ENCODE measurements around the gene CACNA1S. TPM values are rescaled to one million over a fixed set of nuclear protein-coding genes. Genes with fewer than 3 reads are reported as not detected.
A peak's percentile ranks its signal among the peaks of the same experiment; 100 is the strongest.

CACNA1S gene
- total and polyA plus RNA-seq, 2 donors (not counting 1 experiment from before 2014, with no cell fraction given): not detected

DNA sequence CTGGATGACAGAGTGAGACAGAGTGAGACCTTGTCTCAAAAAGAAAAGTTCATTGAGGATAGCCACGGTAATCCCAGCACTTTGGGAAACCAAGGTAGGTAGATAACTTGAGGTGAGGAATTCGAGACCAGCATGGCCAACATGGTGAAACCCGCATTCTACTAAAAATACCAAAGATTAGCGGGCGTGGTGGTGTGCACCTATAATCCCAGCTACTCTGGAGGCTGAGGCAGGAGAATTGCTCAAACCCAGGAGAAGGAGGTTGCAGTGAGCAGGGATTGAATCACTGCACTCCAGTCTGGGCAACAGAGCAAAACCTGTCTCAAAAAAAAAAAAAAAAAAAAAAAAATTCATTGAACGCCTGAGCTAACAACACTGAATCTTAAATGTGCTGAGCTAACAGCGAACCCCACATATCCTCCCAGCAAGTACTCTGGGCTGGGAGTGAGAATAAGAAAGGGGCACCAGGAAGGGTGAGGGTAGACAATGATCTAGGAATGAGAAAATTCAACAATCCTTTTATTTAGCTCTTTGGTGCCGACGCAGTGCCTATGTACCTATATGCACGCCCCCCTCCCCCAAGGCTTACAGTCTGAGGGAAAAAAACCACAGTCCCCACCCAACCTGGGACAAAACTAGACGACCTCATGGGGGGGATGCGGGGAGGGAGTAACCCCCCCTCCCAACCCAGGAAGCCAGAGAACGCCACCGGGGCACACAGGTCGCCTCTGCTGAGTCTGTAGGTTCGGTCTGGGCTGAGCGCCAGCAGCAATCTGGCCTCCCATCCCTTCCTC lies 1.4 kb upstream of the CACNA1S start:
- peak overlapping the region; percentile 31 to 77 (median 58) for H3K4me3 ChIP-seq (ENCODE audit: control extremely low read depth in 1 of 5, extremely low read depth in 1 of 5, insufficient read depth in 1 of 5, low read depth in 2 of 5, low read length in 4 of 5)
- H3K36me3 ChIP-seq (replicated peaks in 1 of 2; ENCODE audit: control extremely low read depth in 1 of 2, control insufficient read depth in 1 of 2, extremely low read depth in 1 of 2, insufficient read depth in 2 of 2, low read length in 1 of 2): no peaks in the 10 kb centered on the region
- peaks cover 0 to 5% (median 0%) of the 10 kb centered on the region in 3 donors for H3K9me3 ChIP-seq (ENCODE audit: control extremely low read depth in 1 of 3, control insufficient read depth in 2 of 3, insufficient read depth in 1 of 3, low read length in 2 of 3)
- H3K4me1 ChIP-seq (ENCODE audit: control insufficient read depth in 2 of 2, insufficient read depth in 2 of 2, low read length in 2 of 2): peaks cover 4 to 13% of the 10 kb centered on the region in 2 donors
- peak overlapping the region; percentile 72 for H3K9ac ChIP-seq (ENCODE audit: low read length)
- H2AFZ ChIP-seq (ENCODE audit: insufficient read depth, low read depth, low read length, poor library complexity, severe bottlenecking): peak overlapping the region; percentile 95
- Mint-ChIP-seq H3K4me1 (peaks cover 4% of the 10 kb centered on the region), H3K9me3 (ENCODE audit: insufficient read depth) (no peaks in the 10 kb centered on the region), H3K27me3 (peaks cover 29% of the 10 kb centered on the region), H3K27ac (no peak overlapping the region), H3K4me3 (peak overlapping the region; percentile 87)
- peaks cover 0 to 32% (median 14%) of the 10 kb centered on the region in 4 experiments for H3K27me3 ChIP-seq (replicated peaks in 1 of 4; ENCODE audit: control extremely low read depth in 1 of 4, control insufficient read depth in 3 of 4, insufficient read depth in 4 of 4, low read length in 3 of 4)
- ATAC-seq (ENCODE audit: low read depth): no peak
- peak overlapping the region; percentile 96 for H3K4me2 ChIP-seq (replicated peaks; ENCODE audit: low read depth, low read length, poor library complexity, severe bottlenecking)
- no peak for DNase-seq
- POLR2A ChIA-PET: interaction anchor here (0.8 kb wide), 1 partner anchor 41 kb away, joined by 3 read pairs; the partner anchor contains the start of gene TMEM9
- no peak overlapping the region for H3K27ac ChIP-seq (ENCODE audit: low read length in 2 of 2)
- intact Hi-C loops (cut with micrococcal nuclease): loop anchor here (1.0 to 2.0 kb wide), 4 partner anchors 27 to 491 kb away; partner anchors contain the start of gene TMEM9
- 16% methylated on average over 6 of the region's 17 CpGs for WGBS (ENCODE audit: insufficient coverage)
- TF ChIP-seq, protein P1, sequence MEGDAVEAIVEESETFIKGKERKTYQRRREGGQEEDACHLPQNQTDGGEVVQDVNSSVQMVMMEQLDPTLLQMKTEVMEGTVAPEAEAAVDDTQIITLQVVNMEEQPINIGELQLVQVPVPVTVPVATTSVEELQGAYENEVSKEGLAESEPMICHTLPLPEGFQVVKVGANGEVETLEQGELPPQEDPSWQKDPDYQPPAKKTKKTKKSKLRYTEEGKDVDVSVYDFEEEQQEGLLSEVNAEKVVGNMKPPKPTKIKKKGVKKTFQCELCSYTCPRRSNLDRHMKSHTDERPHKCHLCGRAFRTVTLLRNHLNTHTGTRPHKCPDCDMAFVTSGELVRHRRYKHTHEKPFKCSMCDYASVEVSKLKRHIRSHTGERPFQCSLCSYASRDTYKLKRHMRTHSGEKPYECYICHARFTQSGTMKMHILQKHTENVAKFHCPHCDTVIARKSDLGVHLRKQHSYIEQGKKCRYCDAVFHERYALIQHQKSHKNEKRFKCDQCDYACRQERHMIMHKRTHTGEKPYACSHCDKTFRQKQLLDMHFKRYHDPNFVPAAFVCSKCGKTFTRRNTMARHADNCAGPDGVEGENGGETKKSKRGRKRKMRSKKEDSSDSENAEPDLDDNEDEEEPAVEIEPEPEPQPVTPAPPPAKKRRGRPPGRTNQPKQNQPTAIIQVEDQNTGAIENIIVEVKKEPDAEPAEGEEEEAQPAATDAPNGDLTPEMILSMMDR (IDR thresholded peaks at IDR 0.05): no peak
- no peak for TF ChIP-seq EZH2 (IDR thresholded peaks at IDR 0.05; ENCODE audit: borderline replicate concordance, insufficient read depth, low read depth, low read length, poor library complexity, severe bottlenecking)
- no peaks in the 10 kb centered on the region for H4K20me1 ChIP-seq (ENCODE audit: control insufficient read depth, insufficient read depth, low read length, poor library complexity, severe bottlenecking)
- CTCF ChIA-PET: interaction anchor here (0.8 to 3.3 kb wide), 15 partner anchors 9 to 555 kb away, joined by 3 to 46 read pairs (median 3); no protein-coding TSS in a partner anchor
- H3K79me2 ChIP-seq (ENCODE audit: control insufficient read depth, insufficient read depth, low read length): no peaks in the 10 kb centered on the region

DNA sequence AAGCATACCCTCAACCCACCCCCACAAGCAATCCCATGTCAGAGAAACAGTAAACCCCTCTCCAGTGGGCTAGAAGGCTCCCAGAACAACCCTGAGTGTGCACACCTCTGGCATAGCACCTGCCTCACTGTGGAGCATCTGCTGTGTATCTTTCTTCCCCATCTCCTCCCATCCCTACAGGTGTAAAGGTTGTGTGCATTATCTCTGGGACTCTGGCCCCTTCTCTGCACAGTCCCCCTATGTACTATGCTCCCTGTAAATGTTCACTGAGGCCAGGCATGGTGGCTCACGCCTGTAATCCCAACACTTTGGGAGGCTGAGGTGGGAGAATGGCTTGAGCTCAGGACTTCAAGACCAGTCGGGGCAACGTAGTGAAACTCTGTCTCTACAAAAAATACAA lies 700 bp upstream of the CACNA1S start:
- H3K4me3 Mint-ChIP-seq: no peak overlapping the region

More for the DNA sequence above, 700 bp upstream of the CACNA1S start:
- no peak overlapping the region for H3K4me2 ChIP-seq (replicated peaks; ENCODE audit: low read depth, low read length, poor library complexity, severe bottlenecking)
- H3K4me1 ChIP-seq (ENCODE audit: control insufficient read depth in 2 of 2, insufficient read depth in 2 of 2, low read length in 2 of 2): peaks cover 4 to 13% of the 10 kb centered on the region in 2 donors
- no peak overlapping the region for H3K9ac ChIP-seq (ENCODE audit: low read length)
- no peak overlapping the region for H2AFZ ChIP-seq (ENCODE audit: insufficient read depth, low read depth, low read length, poor library complexity, severe bottlenecking)
- H3K36me3 ChIP-seq (replicated peaks in 1 of 2; ENCODE audit: control extremely low read depth in 1 of 2, control insufficient read depth in 1 of 2, extremely low read depth in 1 of 2, insufficient read depth in 2 of 2, low read length in 1 of 2): no peaks in the 10 kb centered on the region
- TF ChIP-seq EZH2 (IDR thresholded peaks at IDR 0.05; ENCODE audit: borderline replicate concordance, insufficient read depth, low read depth, low read length, poor library complexity, severe bottlenecking): no peak
- TF ChIP-seq, protein P1 (IDR thresholded peaks at IDR 0.05): no peak
- peaks cover 4% of the 10 kb centered on the region for H3K4me1 Mint-ChIP-seq
- ChIA-PET CTCF (interaction anchor here (2.6 to 3.3 kb wide), 2 partner anchors 134 to 141 kb away, joined by 21 to 46 read pairs; no protein-coding TSS in a partner anchor), POLR2A (no interaction called here)
- peaks cover 0 to 30% (median 14%) of the 10 kb centered on the region in 4 experiments for H3K27me3 ChIP-seq (replicated peaks in 1 of 4; ENCODE audit: control extremely low read depth in 1 of 4, control insufficient read depth in 3 of 4, insufficient read depth in 4 of 4, low read length in 3 of 4)
- no peak for ATAC-seq (ENCODE audit: low read depth)
- no peaks in the 10 kb centered on the region for H4K20me1 ChIP-seq (ENCODE audit: control insufficient read depth, insufficient read depth, low read length, poor library complexity, severe bottlenecking)
- intact Hi-C loops (cut with micrococcal nuclease): no loop called here
- no peaks in the 10 kb centered on the region for H3K79me2 ChIP-seq (ENCODE audit: control insufficient read depth, insufficient read depth, low read length)
- H3K27ac Mint-ChIP-seq: no peak overlapping the region
- H3K27ac ChIP-seq (ENCODE audit: low read length in 2 of 2): no peak overlapping the region
- no CpG with 5 or more reads among the region's 3 CpGs for WGBS (ENCODE audit: insufficient coverage)
- no peak overlapping the region for H3K4me3 ChIP-seq (ENCODE audit: control extremely low read depth in 1 of 5, extremely low read depth in 1 of 5, insufficient read depth in 1 of 5, low read depth in 2 of 5, low read length in 4 of 5)
- H3K9me3 ChIP-seq (ENCODE audit: control extremely low read depth in 1 of 3, control insufficient read depth in 2 of 3, insufficient read depth in 1 of 3, low read length in 2 of 3): peaks cover 0 to 5% (median 0%) of the 10 kb centered on the region in 3 donors
- H3K27me3 Mint-ChIP-seq: peaks cover 29% of the 10 kb centered on the region
- no peaks in the 10 kb centered on the region for H3K9me3 Mint-ChIP-seq (ENCODE audit: insufficient read depth)
- DNase-seq: no peak

All from B cell (primary cell).